Kidney (tissue), 14 donors: ENCODE results near the gene HPCAL1. TPM values are rescaled to one million over a fixed set of nuclear protein-coding genes. Genes with fewer than 3 reads are reported as not detected.
"Not testable (repeated sequence)": the region's sequence is repeated elsewhere in the genome, so short reads cannot be mapped to it uniquely, and the experiment has no call there.

ENCODE experiments used
- DNase-seq, 5 donors: peaks; one replicate each; pipeline ENCODE4 v3.0.0-alpha.2; 2013 to 2020
- FAIRE-seq: peaks from 2 replicates; lab custom pipeline; 2012; peaks lifted over from hg19 to GRCh38; lab: Jason Lieb, UNC
- H3K27ac ChIP-seq, 2 donors: one replicate each; pipeline ENCODE4 v1.7.0; 2013; ENCODE audit warnings: low read depth in 2 of 2, low read length in 2 of 2, inconsistent platforms in 1 of 2
- H3K27me3 ChIP-seq: one replicate; pipeline ENCODE4 v1.7.1; 2013; ENCODE audit warnings: low read length, inconsistent platforms; ENCODE audit not compliant: control insufficient read depth, insufficient read depth
- H3K36me3 ChIP-seq, 3 donors: one replicate each; pipeline versions ENCODE4 v1.7.0 to v1.7.1; 2013; ENCODE audit warnings: low read length in 3 of 3, control low read depth in 1 of 3, inconsistent platforms in 1 of 3; ENCODE audit not compliant: insufficient read depth in 3 of 3, control insufficient read depth in 2 of 3
- H3K4me1 ChIP-seq, 3 donors: one replicate each; pipeline versions ENCODE4 v1.7.0 to v1.7.1; 2013; ENCODE audit warnings: low read length in 3 of 3, inconsistent platforms in 1 of 3, low read depth in 1 of 3; ENCODE audit not compliant: control insufficient read depth in 2 of 3, insufficient read depth in 2 of 3
- H3K4me3 ChIP-seq, 3 donors: one replicate each; pipeline versions ENCODE4 v1.7.0 to v1.8.1; 2013; ENCODE audit warnings: low read length in 3 of 3, control low read depth in 1 of 3, inconsistent platforms in 1 of 3
- H3K9ac ChIP-seq, 3 donors: one replicate each; pipeline versions ENCODE4 v1.7.0 to v1.7.1; 2013; ENCODE audit warnings: low read length in 3 of 3, control low read depth in 1 of 3, inconsistent platforms in 1 of 3
- H3K9me3 ChIP-seq, 3 donors: one replicate each; pipeline versions ENCODE4 v1.7.0 to v1.7.1; 2013; ENCODE audit warnings: low read length in 3 of 3, control low read depth in 1 of 3, inconsistent platforms in 1 of 3; ENCODE audit not compliant: control insufficient read depth in 2 of 3, insufficient read depth in 1 of 3
- CTCF ChIP-seq: IDR thresholded peaks from 3 replicates; pipeline ENCODE4 v1.5.1; 2012; ENCODE audit warnings: mild to moderate bottlenecking, moderate library complexity, borderline replicate concordance; ENCODE audit not compliant: insufficient read depth; ENCODE audit errors: extremely low read depth
- intact Hi-C: fragments of 100-400 bp; cut with DNase I; formaldehyde crosslinking; loops from one replicate; pipeline ENCODE4 v1.11.1; 2022
- polyA plus RNA-seq: library from polyadenylated mRNA; stranded (reverse); fragments of 350-450 nt; fragmentation: Illumina TruSeq; extraction: RNeasy Lipid Tissue Mini Kit (QIAGEN cat#74804); gene quantifications from one replicate; pipeline ENCODE4 v1.2.3, GENCODE V29; 2014; ENCODE audit warnings: low read depth, low replicate concordance; ENCODE audit not compliant: insufficient read depth
- total RNA-seq: library from RNA; stranded (reverse); fragmentation: NEBNext Ultra II Directional; extraction: Animal tissue kit (Norgen Biotek cat#: 25700); gene quantifications from one replicate; pipeline ENCODE4 v1.2.1, GENCODE V29; 2021
- donor health status: control.
- donor health status: control.
- donor health status: control.
- donor health status: control.
- donor health status: control.
- donor health status: DM: yes; HTN: yes; CAD: no.
- donor health status: Normal renal cell carcinoma (clear cell type).

HPCAL1 gene
- total and polyA plus RNA-seq, 2 donors from 2014 or later, result 47.3 to 121 TPM

DNA sequence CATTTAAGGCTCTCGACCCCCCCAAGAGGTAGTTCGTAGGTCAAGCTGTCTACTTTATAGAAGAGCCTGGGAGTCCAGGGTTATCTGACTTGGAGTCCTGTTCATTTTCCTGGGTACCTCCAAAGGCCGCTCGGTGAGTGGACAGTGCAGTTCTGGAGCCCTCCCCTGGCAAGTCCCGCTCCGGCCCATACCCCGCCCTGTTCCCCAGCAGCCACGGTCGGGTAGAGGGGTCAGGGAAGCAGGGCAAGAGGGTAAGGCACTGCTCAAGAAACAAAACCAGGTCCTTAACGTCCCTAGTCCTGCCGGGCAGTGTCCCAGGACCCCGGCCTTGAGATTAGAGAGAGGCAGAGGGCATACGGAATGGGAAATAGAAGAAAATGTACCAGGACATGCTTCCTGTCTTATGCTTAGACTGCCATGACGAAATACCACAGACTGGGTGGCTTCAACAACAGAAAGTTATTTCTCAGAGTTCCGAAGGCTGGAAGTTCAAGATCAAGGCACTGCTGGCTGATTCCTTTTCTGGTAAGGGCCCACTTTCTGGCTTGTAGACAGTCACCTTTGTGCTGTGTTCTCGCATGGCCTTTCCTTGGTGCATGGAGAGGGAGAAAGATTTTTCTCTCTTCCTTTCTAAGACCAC, 5.4 kb upstream of the HPCAL1 start:
- peak overlapping the region in 1 of 2 donors; percentile 5 for H3K27ac ChIP-seq
- no peak for DNase-seq

DNA sequence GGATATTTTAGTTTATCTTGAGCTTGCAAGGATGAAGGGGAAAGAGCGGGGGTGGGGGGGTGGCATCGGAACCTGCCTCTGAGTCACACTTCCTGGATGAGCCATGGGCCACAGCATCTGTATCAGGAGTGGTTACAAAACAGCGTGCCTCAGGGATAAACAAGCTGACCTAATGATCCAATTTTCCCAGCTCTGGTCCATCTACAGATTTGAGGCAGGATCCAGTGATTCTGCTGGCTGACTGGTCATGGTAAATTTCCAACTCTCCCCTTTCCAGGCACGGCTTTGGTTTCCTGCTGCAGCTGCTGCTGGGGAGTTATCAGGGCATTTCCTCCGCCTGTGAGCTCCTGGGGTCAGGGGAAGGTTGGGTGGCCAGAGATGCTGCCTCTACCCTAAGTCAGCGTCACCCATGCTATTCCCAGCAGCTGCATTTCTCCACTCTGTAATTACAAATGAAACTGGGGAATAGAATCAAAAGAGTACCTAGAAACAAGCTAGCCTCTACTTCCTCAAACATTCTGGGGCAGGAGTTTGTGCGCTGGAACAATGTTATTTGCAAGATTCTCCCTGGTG, 4.7 kb upstream of the HPCAL1 start:
- no peaks in the 10 kb centered on the region for H3K36me3 ChIP-seq
- TF ChIP-seq CTCF, result no peak
- peaks cover 0 to 9% (median 0%) of the 10 kb centered on the region in 3 donors for H3K9me3 ChIP-seq
- H3K27ac ChIP-seq, result peak overlapping the region; percentile 6 to 43
- H3K4me1 ChIP-seq, result peaks cover 0 to 9% (median 0%) of the 10 kb centered on the region in 3 donors
- H3K27me3 ChIP-seq, result no peaks in the 10 kb centered on the region
- FAIRE-seq (no peak), DNase-seq (peak in 1 of 5 donors; percentile 22)
- H3K4me3 ChIP-seq, result no peak overlapping the region
- intact Hi-C loops, result no loop called here
- no peak overlapping the region for H3K9ac ChIP-seq

More for the DNA sequence above, 5.4 kb upstream of the HPCAL1 start:
- Histone ChIP-seq H3K27me3 (no peaks in the 10 kb centered on the region), H3K4me1 (peaks cover 0 to 9% (median 0%) of the 10 kb centered on the region in 3 donors), H3K9ac (no peak overlapping the region), H3K4me3 (no peak overlapping the region), H3K9me3 (peaks cover 0 to 9% (median 0%) of the 10 kb centered on the region in 3 donors), H3K36me3 (no peaks in the 10 kb centered on the region)
- intact Hi-C loops, result no loop called here
- no peak for FAIRE-seq
- TF ChIP-seq CTCF, result no peak

DNA sequence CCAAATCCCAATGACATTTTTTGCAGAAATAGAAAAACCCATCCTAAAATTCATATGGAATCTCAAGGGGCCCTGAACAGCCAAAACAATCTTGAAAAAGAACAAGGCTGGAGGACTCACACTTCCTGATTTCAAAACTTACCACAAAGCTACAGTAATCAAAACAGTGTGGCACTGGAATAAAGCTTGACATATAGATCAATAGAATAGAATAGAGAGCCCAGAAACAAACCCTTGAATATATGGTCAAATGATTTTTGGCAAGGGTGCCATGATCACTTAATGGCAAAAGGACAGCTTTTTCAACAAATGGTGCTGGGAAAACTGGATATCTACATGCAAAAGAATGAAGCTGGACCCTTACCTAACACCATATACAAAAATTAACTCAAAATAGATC, 3.9 kb upstream of the HPCAL1 start:
- H3K9me3 ChIP-seq, H3K27me3 ChIP-seq, intact Hi-C loops, H3K27ac ChIP-seq, H3K36me3 ChIP-seq, H3K9ac ChIP-seq, FAIRE-seq, H3K4me3 ChIP-seq, H3K4me1 ChIP-seq, DNase-seq: not testable (repeated sequence)

DNA sequence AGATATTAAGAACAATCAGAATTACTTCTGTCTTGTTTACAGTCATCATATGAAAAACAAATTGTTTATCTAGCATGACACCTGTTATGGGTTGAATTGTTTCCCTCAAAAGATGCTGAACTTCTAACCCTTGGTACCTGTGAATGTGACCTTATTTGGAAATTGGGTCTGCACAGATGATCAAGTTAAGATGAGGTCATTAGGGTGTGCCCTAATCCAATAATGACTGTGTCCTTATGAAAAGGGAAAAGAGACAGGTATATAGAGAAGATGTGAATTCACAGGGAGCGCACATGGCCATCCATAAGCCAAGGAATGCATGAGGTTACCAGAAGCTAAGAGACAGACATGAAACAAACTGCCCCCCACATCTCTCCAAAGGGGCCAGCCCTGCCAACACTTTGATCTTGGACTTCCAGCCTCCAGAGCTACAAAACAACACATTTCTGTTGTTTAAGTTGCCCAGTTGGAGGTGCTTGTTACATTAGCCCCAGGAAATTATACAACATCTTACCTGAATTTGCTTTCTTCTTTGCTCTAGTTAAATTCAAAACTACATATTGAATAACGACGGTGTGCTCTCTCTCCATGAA, 2.3 kb upstream of the HPCAL1 start:
- H3K9ac ChIP-seq, result no peak overlapping the region
- no peaks in the 10 kb centered on the region for H3K36me3 ChIP-seq
- TF ChIP-seq CTCF, result no peak
- FAIRE-seq (no peak), DNase-seq (no peak)
- H3K9me3 ChIP-seq, result no peaks in the 10 kb centered on the region
- intact Hi-C loops, result no loop called here
- H3K4me1 ChIP-seq, result peaks cover 0 to 13% (median 3%) of the 10 kb centered on the region in 3 donors
- peak overlapping the region in 1 of 2 donors; percentile 80 for H3K27ac ChIP-seq
- H3K4me3 ChIP-seq, result no peak overlapping the region
- H3K27me3 ChIP-seq, result no peaks in the 10 kb centered on the region
